Stomach smooth muscle (tissue), 2 donors: ENCODE results near the gene KNCN.

ENCODE experiments used
- H3K27ac ChIP-seq: one replicate; pipeline ENCODE4 v1.7.0; 2013; ENCODE audit warnings: mild to moderate bottlenecking, low read length, inconsistent platforms
- H3K27me3 ChIP-seq, 2 donors: one replicate each; pipeline ENCODE4 v1.7.0; 2013; ENCODE audit warnings: low read length in 2 of 2; ENCODE audit not compliant: insufficient read depth in 2 of 2, control insufficient read depth in 1 of 2
- H3K36me3 ChIP-seq, 2 donors: one replicate each; pipeline ENCODE4 v1.7.0; 2013; ENCODE audit warnings: low read length in 2 of 2; ENCODE audit not compliant: control insufficient read depth in 2 of 2, insufficient read depth in 2 of 2
- H3K4me1 ChIP-seq: one replicate; pipeline ENCODE4 v1.7.0; 2013; ENCODE audit warnings: low read length; ENCODE audit not compliant: control insufficient read depth, insufficient read depth
- H3K4me3 ChIP-seq, 2 donors: one replicate each; pipeline ENCODE4 v1.7.0; 2013; ENCODE audit warnings: low read length in 2 of 2
- H3K9ac ChIP-seq, 2 donors: one replicate each; pipeline ENCODE4 v1.7.0; 2013; ENCODE audit warnings: low read length in 2 of 2, mild to moderate bottlenecking in 1 of 2
- H3K9me3 ChIP-seq, 2 donors: one replicate each; pipeline ENCODE4 v1.7.0; 2013; ENCODE audit warnings: low read length in 2 of 2; ENCODE audit not compliant: control insufficient read depth in 2 of 2
- donor health status: healthy.
- donor health status: Pancreatic carcinoma.

The KNCN gene

DNA sequence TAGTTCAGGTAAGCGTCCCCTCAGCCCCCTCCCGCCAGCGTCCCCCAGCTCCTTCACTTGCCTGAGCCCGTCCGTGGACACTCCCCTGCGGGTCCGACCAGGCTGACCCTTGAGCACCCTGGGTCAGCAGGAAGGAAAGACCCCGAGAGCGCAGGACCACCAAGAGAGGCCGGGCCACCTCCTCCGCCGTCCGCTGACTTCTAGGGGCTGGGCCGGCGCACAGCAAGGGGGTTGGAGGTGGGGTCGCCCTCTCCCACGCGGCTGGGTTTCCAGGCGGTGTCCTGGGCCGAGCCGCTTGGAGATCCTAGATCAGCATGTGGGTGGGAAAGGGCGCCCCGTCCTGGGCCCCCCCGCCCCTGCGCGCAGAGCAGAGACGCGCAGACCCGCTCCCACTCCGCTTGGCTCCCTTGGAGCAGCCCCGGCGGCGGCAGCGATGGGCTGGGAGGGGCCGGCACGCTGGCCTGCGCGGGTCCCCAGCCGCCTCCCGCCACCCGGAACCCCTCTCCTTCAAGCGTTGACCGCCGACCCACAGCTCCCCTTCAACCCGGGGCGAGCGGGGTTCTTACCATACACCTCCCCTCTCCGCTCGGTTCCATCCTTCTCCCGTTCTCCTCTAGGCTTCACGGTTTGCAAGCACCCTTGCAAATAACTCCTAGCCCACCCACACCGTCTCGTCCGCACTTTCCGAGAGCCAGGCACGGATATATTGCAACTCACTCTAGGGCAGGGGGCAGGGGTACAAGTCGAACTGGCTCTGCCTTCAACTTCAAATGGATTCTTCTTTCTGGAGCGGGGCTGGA is 7.5 kb downstream of the KNCN start:
- Histone ChIP-seq H3K27me3 (peaks cover 15 to 31% of the 10 kb centered on the region in 2 donors), H3K4me3 (peak overlapping the region in 1 of 2 donors; percentile 35)

GRCh38 chr1:46543382-46543760 is 8.1 kb downstream of the KNCN start:
- H3K27ac ChIP-seq, result no peak overlapping the region
- peaks cover 7% of the 10 kb centered on the region for H3K4me1 ChIP-seq
- no peak overlapping the region for H3K4me3 ChIP-seq
- H3K9ac ChIP-seq, result no peak overlapping the region
- H3K36me3 ChIP-seq, result no peaks in the 10 kb centered on the region
- H3K9me3 ChIP-seq, result no peaks in the 10 kb centered on the region
- H3K27me3 ChIP-seq, result peaks cover 17 to 31% of the 10 kb centered on the region in 2 donors

More for the DNA sequence above, 7.5 kb downstream of the KNCN start:
- Histone ChIP-seq H3K27ac (no peak overlapping the region), H3K9me3 (no peaks in the 10 kb centered on the region), H3K4me1 (peaks cover 7% of the 10 kb centered on the region), H3K9ac (no peak overlapping the region), H3K36me3 (no peaks in the 10 kb centered on the region)

- H3K27me3 ChIP-seq, result peaks cover 10 to 23% of the 10 kb centered on the region in 2 donors
- no peak overlapping the region for H3K9ac ChIP-seq
- peaks cover 7% of the 10 kb centered on the region for H3K4me1 ChIP-seq
- H3K27ac ChIP-seq, result no peak overlapping the region
- no peaks in the 10 kb centered on the region for H3K9me3 ChIP-seq
- no peaks in the 10 kb centered on the region for H3K36me3 ChIP-seq
- no peak overlapping the region for H3K4me3 ChIP-seq
Measured at GRCh38 chr1:46539972-46540371, 11.5 kb downstream of the KNCN start.

DNA sequence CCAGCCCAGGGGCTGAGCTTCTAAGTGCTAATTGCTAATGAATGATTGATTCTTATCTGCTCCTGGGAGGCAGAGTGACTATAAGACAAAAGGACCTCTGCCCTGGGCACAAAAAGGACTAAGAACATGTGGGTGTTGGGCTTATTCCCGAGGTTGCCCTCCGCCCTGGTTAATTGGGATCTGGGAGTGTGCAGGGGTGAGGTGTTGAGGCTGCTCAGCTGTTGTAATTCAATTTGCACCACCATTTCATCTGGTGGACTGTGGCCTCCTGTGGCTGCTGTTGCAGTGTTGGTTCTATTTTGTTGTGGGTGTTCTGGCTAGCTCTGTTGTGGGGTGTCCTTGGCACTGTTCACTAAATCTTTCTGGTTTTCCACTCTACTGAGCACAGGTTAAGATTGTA is 13.3 kb downstream of the KNCN start:
- Histone ChIP-seq H3K9ac (no peak overlapping the region), H3K27ac (no peak overlapping the region), H3K9me3 (no peaks in the 10 kb centered on the region), H3K4me1 (peaks cover 7% of the 10 kb centered on the region), H3K36me3 (no peaks in the 10 kb centered on the region), H3K27me3 (peaks cover 2 to 5% of the 10 kb centered on the region in 2 donors), H3K4me3 (no peak overlapping the region)

- no peaks in the 10 kb centered on the region for H3K36me3 ChIP-seq
- no peak overlapping the region for H3K27ac ChIP-seq
Measured at GRCh38 chr1:46537651-46538050, 13.8 kb downstream of the KNCN start.

GRCh38 chr1:46536527-46536926 is 14.9 kb downstream of the KNCN start:
- peaks cover 7% of the 10 kb centered on the region for H3K4me1 ChIP-seq
- no peak overlapping the region for H3K4me3 ChIP-seq
- H3K9me3 ChIP-seq, result no peaks in the 10 kb centered on the region
- H3K36me3 ChIP-seq, result no peaks in the 10 kb centered on the region
- no peak overlapping the region for H3K27ac ChIP-seq
- H3K9ac ChIP-seq, result no peak overlapping the region
- peaks cover 2 to 3% of the 10 kb centered on the region in 2 donors for H3K27me3 ChIP-seq

More at GRCh38 chr1:46537651-46538050, 13.8 kb downstream of the KNCN start:
- Histone ChIP-seq H3K9ac (no peak overlapping the region), H3K4me1 (peaks cover 7% of the 10 kb centered on the region), H3K4me3 (no peak overlapping the region), H3K9me3 (no peaks in the 10 kb centered on the region), H3K27me3 (peaks cover 2 to 3% of the 10 kb centered on the region in 2 donors)

DNA sequence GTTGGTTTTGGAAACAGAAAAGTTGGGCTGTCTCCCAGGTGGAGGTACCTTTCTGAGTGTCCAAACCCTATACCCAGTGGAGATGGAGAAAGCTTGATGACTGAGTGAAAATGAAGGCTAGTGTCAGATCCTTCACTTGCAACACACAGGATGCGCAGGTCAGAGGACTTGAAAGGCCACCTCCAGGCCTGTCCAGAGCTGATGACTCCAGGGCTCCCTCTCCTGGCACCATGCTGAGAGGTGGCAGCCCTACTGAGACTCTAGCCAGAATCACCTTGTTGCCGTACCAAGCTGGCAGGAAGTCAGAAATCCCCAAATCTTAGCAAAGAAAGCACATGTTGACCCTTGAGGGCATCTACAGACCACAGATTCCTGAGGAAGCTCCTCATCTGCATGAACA is 16.4 kb downstream of the KNCN start:
- Histone ChIP-seq H3K4me3 (no peak overlapping the region), H3K4me1 (peaks cover 7% of the 10 kb centered on the region), H3K9me3 (no peaks in the 10 kb centered on the region), H3K9ac (no peak overlapping the region), H3K36me3 (no peaks in the 10 kb centered on the region), H3K27me3 (peaks cover 0 to 2% of the 10 kb centered on the region in 2 donors), H3K27ac (no peak overlapping the region)

DNA sequence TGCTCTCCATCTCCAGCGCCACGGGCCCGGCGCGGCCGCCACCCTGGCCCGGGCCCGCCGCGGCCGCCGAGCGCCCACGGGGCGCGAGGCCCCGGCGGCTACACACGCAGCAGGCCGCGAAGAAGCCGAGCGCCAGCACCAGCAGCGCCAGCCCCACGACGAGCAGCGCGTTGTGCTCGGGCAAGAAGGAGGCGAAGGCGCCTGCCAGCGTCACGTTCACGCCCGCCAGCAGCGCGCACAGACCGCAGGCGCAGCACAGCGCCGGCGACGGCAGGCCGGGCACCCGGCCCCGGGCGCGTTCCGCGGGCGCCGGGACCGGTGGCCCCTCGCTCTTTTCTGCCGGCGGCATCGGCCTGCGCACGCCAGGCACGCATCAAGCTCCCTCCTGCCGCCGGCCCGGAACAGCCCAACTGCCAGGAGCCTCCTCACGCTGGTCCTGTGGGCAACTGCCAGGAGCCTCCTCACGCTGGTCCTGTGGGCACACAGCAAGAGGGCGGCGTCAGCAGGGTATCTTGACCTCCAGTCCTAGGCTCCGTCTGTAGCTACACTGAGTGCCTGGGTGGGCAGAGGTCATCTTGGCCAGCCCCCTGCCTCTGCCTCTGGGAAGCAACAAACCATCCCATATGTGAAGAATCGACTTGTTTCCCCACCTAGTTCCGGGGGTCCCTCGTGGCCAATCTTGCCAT is 18.1 kb downstream of the KNCN start:
- Histone ChIP-seq H3K9ac (peak overlapping the region; percentile 41 to 55), H3K4me1 (peaks cover 7% of the 10 kb centered on the region), H3K27me3 (peaks cover 2 to 8% of the 10 kb centered on the region in 2 donors), H3K9me3 (no peaks in the 10 kb centered on the region), H3K36me3 (no peaks in the 10 kb centered on the region), H3K4me3 (peak overlapping the region; percentile 52 to 71), H3K27ac (peak overlapping the region; percentile 79)

- H3K27ac ChIP-seq, result peak overlapping the region; percentile 49
- H3K4me3 ChIP-seq, result peak overlapping the region in 1 of 2 donors; percentile 71
- peak overlapping the region; percentile 5 to 23 for H3K9ac ChIP-seq
Measured at GRCh38 chr1:46532498-46533178, 18.8 kb downstream of the KNCN start.

GRCh38 chr1:46532095-46532494 is 19.4 kb downstream of the KNCN start:
- no peaks in the 10 kb centered on the region for H3K9me3 ChIP-seq
- no peak overlapping the region for H3K4me3 ChIP-seq
- H3K27ac ChIP-seq, result no peak overlapping the region
- peak overlapping the region in 1 of 2 donors; percentile 23 for H3K9ac ChIP-seq
- no peaks in the 10 kb centered on the region for H3K36me3 ChIP-seq
- H3K27me3 ChIP-seq, result peaks cover 5 to 17% of the 10 kb centered on the region in 2 donors
- H3K4me1 ChIP-seq, result peaks cover 10% of the 10 kb centered on the region

More at GRCh38 chr1:46532498-46533178, 18.8 kb downstream of the KNCN start:
- Histone ChIP-seq H3K36me3 (no peaks in the 10 kb centered on the region), H3K9me3 (no peaks in the 10 kb centered on the region), H3K27me3 (peaks cover 2 to 12% of the 10 kb centered on the region in 2 donors), H3K4me1 (peaks cover 7% of the 10 kb centered on the region)
